Measurements from ENCODE around the gene ECD. TPM values are rescaled to one million over a fixed set of nuclear protein-coding genes. Genes with fewer than 3 reads are reported as not detected.

The ECD gene
- 30.3 TPM for total RNA-seq

GRCh38 chr10:73167783-73168464 is at the start of gene ECD, which contains the start of gene FAM149B1:
ECD (minus strand) TSS chr10:73168008; CDS start chr10:73163937, 4,071 bp downstream.
FAM149B1 (plus strand) TSS chr10:73168119; CDS start chr10:73168340, 221 bp downstream.

GRCh38 chr10:73110345-73110849 is 57.4 kb downstream of the ECD start, which contains the start of gene NUDT13:
NUDT13 (plus strand) TSS chr10:73110455; CDS start chr10:73114366, 3,911 bp downstream.

GRCh38 chr10:73096449-73097304 is 71.1 kb downstream of the ECD start, which contains the start of gene P4HA1:
P4HA1 (minus strand) TSS chr10:73096866; CDS start chr10:73074883, 21,983 bp downstream.

Small RNA genes within 50 kb of the gene (small RNA-seq; reads per million reads assigned to genes)
- gene RF00019 (ENCODE audit: low replicate concordance): not detected
- 1.2 reads per million, percentile 84 among the genes with 10 or more reads in this experiment for gene SNORA11F (ENCODE audit: low replicate concordance)

Other genes starting within 250 kb of the ECD start
- 1.6 TPM for gene PLA2G12B, start 213.2 kb downstream of the ECD start, total RNA-seq
- 52.2 TPM for gene P4HA1, start 71.1 kb downstream of the ECD start, total RNA-seq
- gene NUDT13, start 57.6 kb downstream of the ECD start, total RNA-seq: 0.70 TPM
- 28.7 TPM for gene FAM149B1, start 111 bp upstream of the ECD start, total RNA-seq
- gene DNAJC9, start 79.2 kb upstream of the ECD start, total RNA-seq: 18.6 TPM
- gene MRPS16, start 84.6 kb upstream of the ECD start, total RNA-seq: 54.5 TPM
- gene CFAP70, start 190.9 kb upstream of the ECD start, total RNA-seq: 5.7 TPM
- 78.0 TPM for gene ANXA7, start 246.1 kb upstream of the ECD start, total RNA-seq